Neural cell (in vitro differentiated cells): ENCODE measurements around the gene PASD1. TPM values are rescaled to one million over a fixed set of nuclear protein-coding genes. Genes with fewer than 3 reads are reported as not detected.

ENCODE experiments used
- H2AFZ ChIP-seq: fragments of 200-600, 300-800 bp; sonication (generic), shearing (Covaris generic); 2 replicates; pipeline ENCODE4 v1.6.0; 2014; ENCODE audit warnings: low read depth, mild to moderate bottlenecking, antibody characterized with exemption, low read length, moderate library complexity
- H3F3A ChIP-seq: fragments of 200-600 bp; shearing (Covaris generic); 2 replicates; pipeline ENCODE4 v1.6.1; 2016; ENCODE audit warnings: mild to moderate bottlenecking, moderate library complexity, mixed read lengths, antibody characterized with exemption, low read length; ENCODE audit not compliant: insufficient read depth, poor library complexity, severe bottlenecking
- H3K27ac ChIP-seq: fragments of 200-600, 300-800 bp; sonication (generic), shearing (Covaris generic); 2 replicates; pipeline ENCODE4 v1.5.1; 2014; ENCODE audit warnings: mild to moderate bottlenecking, low read length, moderate library complexity
- H3K27me3 ChIP-seq: fragments of 300-800, 200-600 bp; sonication (generic), shearing (Covaris generic); 2 replicates; pipeline ENCODE4 v1.6.0; 2014; ENCODE audit warnings: mild to moderate bottlenecking, low read depth, low read length, moderate library complexity; ENCODE audit not compliant: insufficient read depth
- H3K36me3 ChIP-seq: fragments of 300-800, 200-600 bp; sonication (generic), shearing (Covaris generic); 2 replicates; pipeline ENCODE4 v1.5.1; 2014; ENCODE audit warnings: mild to moderate bottlenecking, antibody characterized with exemption, low read length, moderate library complexity; ENCODE audit not compliant: insufficient read depth
- H3K4me2 ChIP-seq: fragments of 300-800, 200-600 bp; sonication (generic), shearing (Covaris generic); 2 replicates; pipeline ENCODE4 v1.6.0; 2014; ENCODE audit warnings: mild to moderate bottlenecking, low read length
- H3K4me3 ChIP-seq: fragments of 300-800, 200-600 bp; sonication (generic), shearing (Covaris generic); 2 replicates; pipeline ENCODE4 v1.5.1; 2014; ENCODE audit warnings: mild to moderate bottlenecking, low read length, moderate library complexity
- H3K79me2 ChIP-seq: fragments of 200-600 bp; shearing (Covaris generic); replicated peaks from 2 replicates; pipeline ENCODE4 v1.6.0; 2014; ENCODE audit warnings: mild to moderate bottlenecking, low read length, moderate library complexity; ENCODE audit not compliant: insufficient read depth
- H3K9ac ChIP-seq: fragments of 300-800, 200-600 bp; sonication (generic), shearing (Covaris generic); 2 replicates; pipeline ENCODE4 v1.6.1; 2016; ENCODE audit warnings: mild to moderate bottlenecking, low read length, mixed read lengths
- H3K9me2 ChIP-seq: fragments of 200-600 bp; shearing (Covaris generic); 2 replicates; pipeline ENCODE4 v1.6.1; 2016; ENCODE audit warnings: mild to moderate bottlenecking, low read length, mixed read lengths; ENCODE audit not compliant: insufficient read depth
- H3K9me3 ChIP-seq: fragments of 200-600, 300-800 bp; sonication (generic), shearing (Covaris generic); 2 replicates; pipeline ENCODE4 v1.6.1; 2016; ENCODE audit warnings: mild to moderate bottlenecking, mixed run types, low read length, moderate library complexity, mixed read lengths
- H4K20me1 ChIP-seq: fragments of 200-600 bp; shearing (Covaris generic); 2 replicates; pipeline ENCODE4 v1.6.1; 2016; ENCODE audit warnings: mild to moderate bottlenecking, mixed run types; ENCODE audit not compliant: insufficient read depth
- EP300 ChIP-seq: fragments of 450-650 bp; conservative IDR thresholded peaks from 2 replicates; pipeline ENCODE4 v1.6.1; 2014; ENCODE audit warnings: antibody characterized with exemption, mild to moderate bottlenecking, moderate library complexity; ENCODE audit not compliant: poor library complexity, severe bottlenecking
- EZH2 ChIP-seq: fragments of 200-600, 300-800 bp; shearing (Covaris generic), sonication (generic); IDR thresholded peaks from 2 replicates; pipeline ENCODE4 v1.6.1; 2014; ENCODE audit warnings: antibody characterized with exemption, low read length, borderline replicate concordance, mild to moderate bottlenecking; ENCODE audit not compliant: insufficient read depth, poor library complexity, severe bottlenecking
- MXI1 ChIP-seq: fragments of 450-650 bp; conservative IDR thresholded peaks from 2 replicates; pipeline ENCODE4 v1.6.1; 2014; ENCODE audit warnings: antibody characterized with exemption, mild to moderate bottlenecking; ENCODE audit not compliant: poor library complexity, severe bottlenecking
- POLR2AphosphoS5 ChIP-seq: IDR thresholded peaks from 2 replicates; pipeline ENCODE4 v1.6.1; 2012
- RAD21 ChIP-seq: fragments of 450-650 bp; conservative IDR thresholded peaks from 2 replicates; pipeline ENCODE4 v1.6.1; 2014; ENCODE audit warnings: antibody characterized with exemption, mild to moderate bottlenecking, moderate library complexity
- REST ChIP-seq: IDR thresholded peaks from 2 replicates; pipeline ENCODE4 v1.6.1; 2012; ENCODE audit warnings: borderline replicate concordance
- SMC3 ChIP-seq: fragments of 450-650 bp; conservative IDR thresholded peaks from 2 replicates; pipeline ENCODE4 v1.6.1; 2014; ENCODE audit warnings: antibody characterized with exemption, mild to moderate bottlenecking, moderate library complexity; ENCODE audit not compliant: poor library complexity
- TAF1 ChIP-seq: IDR thresholded peaks from 2 replicates; pipeline ENCODE4 v1.6.1; 2012; ENCODE audit warnings: low read depth
- polyA plus RNA-seq: library from polyadenylated mRNA; depleted of rRNA; stranded (reverse); fragments of >200 nt; gene quantifications from 2 replicates; pipeline ENCODE4 v1.2.3, GENCODE V29; 2014
- TF ChIP-seq, protein P1 (sequence below): fragments of 450-650 bp; IDR thresholded peaks from 2 replicates; pipeline ENCODE4 v1.5.1; 2014; ENCODE audit warnings: antibody characterized with exemption, mild to moderate bottlenecking, moderate library complexity; ENCODE audit not compliant: poor library complexity, severe bottlenecking

The PASD1 gene
- polyA plus RNA-seq, 1 donor from 2014 or later: not detected

DNA sequence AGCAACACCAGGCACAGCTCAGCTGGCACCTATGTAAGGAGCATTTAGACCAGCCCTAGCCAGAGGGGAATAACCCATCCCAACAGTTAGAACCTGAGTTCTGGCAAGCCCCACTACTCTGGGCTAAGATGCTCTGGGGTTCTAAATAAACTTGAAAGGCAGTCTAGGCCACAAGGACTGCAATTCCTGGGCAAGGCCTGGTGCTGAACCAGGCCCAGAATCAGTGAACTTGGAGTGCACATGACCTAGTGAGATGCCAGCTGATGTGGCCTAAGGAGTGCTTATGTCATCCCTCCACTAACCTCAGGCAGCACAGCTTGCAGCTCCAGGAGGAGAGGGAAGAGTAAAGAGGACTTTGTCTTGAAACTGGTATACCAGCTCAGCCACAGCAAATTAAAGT lies 124.2 kb downstream of the PASD1 start:
- no peaks in the 10 kb centered on the region for H3K27me3 ChIP-seq
- H3K9me3 ChIP-seq: no peaks in the 10 kb centered on the region

DNA sequence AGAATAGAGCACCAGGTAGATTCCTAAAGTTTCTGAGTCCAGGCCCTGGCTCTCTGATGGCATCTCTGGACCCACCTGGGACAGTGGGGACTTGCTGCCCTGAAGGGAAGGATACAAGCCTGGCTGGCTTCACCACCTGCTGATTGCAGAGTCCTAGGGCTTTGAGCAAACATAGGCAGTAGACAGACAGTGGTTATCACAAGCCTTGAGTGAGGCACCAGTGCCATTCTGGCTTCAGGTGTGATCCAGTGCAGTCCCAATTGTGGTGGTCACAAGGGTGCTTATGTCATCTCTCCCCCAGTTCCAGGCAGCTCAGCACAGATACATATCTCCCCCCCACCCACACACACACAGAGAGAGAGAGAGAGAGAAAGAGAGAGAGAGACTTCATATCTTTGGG lies 125.2 kb downstream of the PASD1 start:
- H3F3A ChIP-seq: no peaks in the 10 kb centered on the region
- no peaks in the 10 kb centered on the region for H3K9me2 ChIP-seq
- no peaks in the 10 kb centered on the region for H3K36me3 ChIP-seq
- no peak overlapping the region for H3K4me2 ChIP-seq
- no peaks in the 10 kb centered on the region for H3K27me3 ChIP-seq
- H4K20me1 ChIP-seq: no peaks in the 10 kb centered on the region
- no peak overlapping the region for H3K27ac ChIP-seq
- H3K9ac ChIP-seq: no peak overlapping the region
- no peak overlapping the region for H3K4me3 ChIP-seq
- H3K79me2 ChIP-seq: no peaks in the 10 kb centered on the region
- no peak overlapping the region for H2AFZ ChIP-seq
- H3K9me3 ChIP-seq: no peaks in the 10 kb centered on the region
- TF ChIP-seq MXI1 (no peak), RAD21 (no peak), EZH2 (no peak), POLR2AphosphoS5 (no peak), TAF1 (no peak), REST (no peak), SMC3 (no peak)
- TF ChIP-seq, protein P1, sequence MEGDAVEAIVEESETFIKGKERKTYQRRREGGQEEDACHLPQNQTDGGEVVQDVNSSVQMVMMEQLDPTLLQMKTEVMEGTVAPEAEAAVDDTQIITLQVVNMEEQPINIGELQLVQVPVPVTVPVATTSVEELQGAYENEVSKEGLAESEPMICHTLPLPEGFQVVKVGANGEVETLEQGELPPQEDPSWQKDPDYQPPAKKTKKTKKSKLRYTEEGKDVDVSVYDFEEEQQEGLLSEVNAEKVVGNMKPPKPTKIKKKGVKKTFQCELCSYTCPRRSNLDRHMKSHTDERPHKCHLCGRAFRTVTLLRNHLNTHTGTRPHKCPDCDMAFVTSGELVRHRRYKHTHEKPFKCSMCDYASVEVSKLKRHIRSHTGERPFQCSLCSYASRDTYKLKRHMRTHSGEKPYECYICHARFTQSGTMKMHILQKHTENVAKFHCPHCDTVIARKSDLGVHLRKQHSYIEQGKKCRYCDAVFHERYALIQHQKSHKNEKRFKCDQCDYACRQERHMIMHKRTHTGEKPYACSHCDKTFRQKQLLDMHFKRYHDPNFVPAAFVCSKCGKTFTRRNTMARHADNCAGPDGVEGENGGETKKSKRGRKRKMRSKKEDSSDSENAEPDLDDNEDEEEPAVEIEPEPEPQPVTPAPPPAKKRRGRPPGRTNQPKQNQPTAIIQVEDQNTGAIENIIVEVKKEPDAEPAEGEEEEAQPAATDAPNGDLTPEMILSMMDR: no peak

More for the DNA sequence above, 124.2 kb downstream of the PASD1 start:
- Histone ChIP-seq H3K27ac (no peak overlapping the region), H3K36me3 (no peaks in the 10 kb centered on the region), H3K9ac (no peak overlapping the region), H3K79me2 (no peaks in the 10 kb centered on the region), H3F3A (no peaks in the 10 kb centered on the region), H4K20me1 (no peaks in the 10 kb centered on the region), H3K4me2 (no peak overlapping the region), H3K4me3 (no peak overlapping the region), H3K9me2 (no peaks in the 10 kb centered on the region), H2AFZ (no peak overlapping the region)
- TF ChIP-seq TAF1: no peak
- TF ChIP-seq RAD21: no peak
- no peak for TF ChIP-seq SMC3
- no peak for TF ChIP-seq EP300
- no peak for TF ChIP-seq MXI1
- TF ChIP-seq POLR2AphosphoS5: no peak
- TF ChIP-seq EZH2: no peak
- TF ChIP-seq, protein P1: no peak
- no peak for TF ChIP-seq REST
